ENCODE data around the gene TNNI2.

TNNI2 gene

GRCh38 chr11:1888811-1889210, 50.0 kb downstream of the TNNI2 start:
- DNase-seq (ENCODE audit: low spot score): no peak

GRCh38 chr11:1889224-1889930, 50.6 kb downstream of the TNNI2 start:
- no peak for DNase-seq (ENCODE audit: low spot score)

- DNase-seq (ENCODE audit: low spot score): no peak
Observed at GRCh38 chr11:1889941-1890855, 51.4 kb downstream of the TNNI2 start.

Data from LoVo (cell line).